ENCODE results near the gene NOXA1. TPM values are rescaled to one million over a fixed set of nuclear protein-coding genes. Genes with fewer than 3 reads are reported as not detected.

Gene NOXA1
- total and polyA plus RNA-seq, 3 experiments from 2014 or later, result 0.66 to 1.3 (median 0.74) TPM

Other genes with a start within 250 kb of the NOXA1 start
- gene ANAPC2, start 234.8 kb upstream of the NOXA1 start, total RNA-seq, result 10 to 100 TPM; 50.2 to 57.0 TPM
- gene ANAPC2, start 234.8 kb upstream of the NOXA1 start, polyA plus RNA-seq, result 5.4 TPM
- 100 to 1,000 TPM; 114 to 118 TPM for gene SSNA1, start 234.7 kb upstream of the NOXA1 start, total RNA-seq
- 138 TPM for gene SSNA1, start 234.7 kb upstream of the NOXA1 start, polyA plus RNA-seq
- 10 to 100 TPM; 14.1 to 15.1 TPM for gene TPRN, start 222.7 kb upstream of the NOXA1 start, total RNA-seq
- gene TPRN, start 222.7 kb upstream of the NOXA1 start, polyA plus RNA-seq, result 0.76 TPM
- gene TMEM203, start 217.7 kb upstream of the NOXA1 start, total RNA-seq, result 10 to 100 TPM; 51.5 to 53.9 TPM
- gene TMEM203, start 217.7 kb upstream of the NOXA1 start, polyA plus RNA-seq, result 134 TPM
- 10 to 100 TPM; 45.1 to 47.4 TPM for gene NDOR1, start 217.7 kb upstream of the NOXA1 start, total RNA-seq
- gene NDOR1, start 217.7 kb upstream of the NOXA1 start, polyA plus RNA-seq, result 9.9 TPM
- 1 to 10 TPM; 2.7 to 3.3 TPM for gene RNF208, start 201.2 kb upstream of the NOXA1 start, total RNA-seq
- gene RNF208, start 201.2 kb upstream of the NOXA1 start, polyA plus RNA-seq, result not detected
- gene CYSRT1, start 198.2 kb upstream of the NOXA1 start, total RNA-seq, result under 1 TPM; 0.58 to 0.66 TPM
- gene CYSRT1, start 198.2 kb upstream of the NOXA1 start, polyA plus RNA-seq, result 0.32 TPM
- gene RNF224, start 195.9 kb upstream of the NOXA1 start, total RNA-seq, result not detected
- not detected for gene RNF224, start 195.9 kb upstream of the NOXA1 start, polyA plus RNA-seq
- gene SLC34A3, start 192.5 kb upstream of the NOXA1 start, total RNA-seq, result not detected
- not detected for gene SLC34A3, start 192.5 kb upstream of the NOXA1 start, polyA plus RNA-seq
- 100 to 1,000 TPM; 322 to 331 TPM for gene TUBB4B, start 182.1 kb upstream of the NOXA1 start, total RNA-seq
- gene TUBB4B, start 182.1 kb upstream of the NOXA1 start, polyA plus RNA-seq, result 64.6 TPM
- gene STPG3, start 172.1 kb upstream of the NOXA1 start, total RNA-seq, result under 1 TPM; 0.27 to 0.28 TPM
- not detected for gene STPG3, start 172.1 kb upstream of the NOXA1 start, polyA plus RNA-seq
- gene NELFB, start 168.1 kb upstream of the NOXA1 start, total RNA-seq, result 10 to 100 TPM; 67.5 to 72.0 TPM
- gene NELFB, start 168.1 kb upstream of the NOXA1 start, polyA plus RNA-seq, result 34.8 TPM
- gene TOR4A, start 145.7 kb upstream of the NOXA1 start, total RNA-seq, result 1 to 10 TPM; 3.3 to 3.9 TPM
- gene TOR4A, start 145.7 kb upstream of the NOXA1 start, polyA plus RNA-seq, result 1.8 TPM
- gene NRARP, start 121.1 kb upstream of the NOXA1 start, total RNA-seq, result 1 to 10 TPM; 1.9 to 2.3 TPM
- not detected for gene NRARP, start 121.1 kb upstream of the NOXA1 start, polyA plus RNA-seq
- gene EXD3, start 231 bp upstream of the NOXA1 start, total RNA-seq, result 1 to 10 TPM; 4.8 to 6.6 TPM
- gene EXD3, start 231 bp upstream of the NOXA1 start, polyA plus RNA-seq, result 6.7 TPM
- gene ENTPD8, start 18.0 kb downstream of the NOXA1 start, total RNA-seq, result not detected
- gene ENTPD8, start 18.0 kb downstream of the NOXA1 start, polyA plus RNA-seq, result not detected
- 10 to 100 TPM; 40.9 to 42.8 TPM for gene NSMF, start 35.9 kb downstream of the NOXA1 start, total RNA-seq
- 15.4 TPM for gene NSMF, start 35.9 kb downstream of the NOXA1 start, polyA plus RNA-seq
- 1 to 10 TPM; 2.0 to 2.4 TPM for gene PNPLA7, start 127.0 kb downstream of the NOXA1 start, total RNA-seq
- 0.79 TPM for gene PNPLA7, start 127.0 kb downstream of the NOXA1 start, polyA plus RNA-seq
- gene MRPL41, start 128.5 kb downstream of the NOXA1 start, total RNA-seq, result 10 to 100 TPM; 65.9 to 68.2 TPM
- gene MRPL41, start 128.5 kb downstream of the NOXA1 start, polyA plus RNA-seq, result 44.9 TPM
- 10 to 100 TPM; 37.3 to 38.2 TPM for gene DPH7, start 155.5 kb downstream of the NOXA1 start, total RNA-seq
- gene DPH7, start 155.5 kb downstream of the NOXA1 start, polyA plus RNA-seq, result 31.3 TPM
- gene ZMYND19, start 167.1 kb downstream of the NOXA1 start, total RNA-seq, result 10 to 100 TPM; 71.2 to 72.5 TPM
- gene ZMYND19, start 167.1 kb downstream of the NOXA1 start, polyA plus RNA-seq, result 11.2 TPM
- 10 to 100 TPM; 30.8 to 35.2 TPM for gene ARRDC1, start 182.3 kb downstream of the NOXA1 start, total RNA-seq
- gene ARRDC1, start 182.3 kb downstream of the NOXA1 start, polyA plus RNA-seq, result 54.4 TPM
- gene EHMT1, start 195.6 kb downstream of the NOXA1 start, total RNA-seq, result 10 to 100 TPM; 68.9 to 74.6 TPM
- 37.0 TPM for gene EHMT1, start 195.6 kb downstream of the NOXA1 start, polyA plus RNA-seq